HCT116 (cell line): ENCODE measurements around the gene LPAR5. TPM values are rescaled to one million over a fixed set of nuclear protein-coding genes. Genes with fewer than 3 reads are reported as not detected.

Experiments used
- ATAC-seq: fragments of 200-7000 bp; cut with Tn5 transposase; 2 replicates; pipeline ENCODE4 v1.9.1; 2020; ENCODE audit warnings: mild to moderate bottlenecking, moderate library complexity
- BruUV-seq: library from RNA; stranded (reverse); fragments of 400-500 nt; replicated peaks from 2 replicates; lab custom pipeline; 2021; lab: Mats Ljungman, UMichigan
- CTCF ChIA-PET: fragments of 300-600 bp; sonication (Branson Sonifier 250); formaldehyde crosslinking; loops from one replicate; lab custom pipeline; 2021; ENCODE audit warnings: antibody characterized with exemption; lab: Charles Lee
- POLR2A ChIA-PET: fragments of 300-600, 350-600 bp; sonication (Branson Sonifier 250); formaldehyde crosslinking; loops from one replicate; lab custom pipeline; 2021; ENCODE audit warnings: antibody characterized with exemption; lab: Charles Lee
- RAD21 ChIA-PET, 2 experiments: fragments of 300-600 bp; sonication (Branson Sonifier 250); formaldehyde crosslinking; loops; one replicate each; lab custom pipeline; 2023; ENCODE audit warnings: low total read pairs in 2 of 2; ENCODE audit not compliant: uncharacterized antibody in 2 of 2, unreplicated experiment in 2 of 2, low non-redundant PET in 1 of 2; lab: Charles Lee
- DNase-seq: peaks from one replicate; pipeline ENCODE4 v3.0.0-alpha.2; 2010; ENCODE audit warnings: low read depth, low spot score
- H2AFZ ChIP-seq: fragments of 200-600 bp; shearing (Covaris generic), sonication (generic); 2 replicates; pipeline ENCODE4 v1.6.1; 2017; ENCODE audit warnings: low read depth, mixed run types, mixed read lengths, antibody characterized with exemption, low read length; ENCODE audit not compliant: poor library complexity, severe bottlenecking
- H3K27ac ChIP-seq: 2 replicates; pipeline ENCODE4 v1.5.1; 2012; ENCODE audit warnings: low read depth, low read length
- H3K27me3 ChIP-seq: fragments of 200-600 bp; sonication (generic); 2 replicates; pipeline ENCODE4 v1.6.1; 2016; ENCODE audit warnings: mixed run types, low read length, mixed read lengths; ENCODE audit not compliant: insufficient read depth
- H3K36me3 ChIP-seq, 2 experiments: fragments of 200-500 bp in 1 of 2; fragments of 200-600 bp in 1 of 2; sonication (Bioruptor generic) in 1 of 2; sonication (generic) in 1 of 2; 2 replicates each; pipeline versions ENCODE4 v1.5.1 to v1.6.1; 2014 to 2016; ENCODE audit warnings: low read length in 2 of 2, inconsistent platforms in 1 of 2, mixed read lengths in 1 of 2, mixed run types in 1 of 2; ENCODE audit not compliant: insufficient read depth in 2 of 2, control insufficient read depth in 1 of 2
- H3K4me1 ChIP-seq, 2 experiments: fragments of 200-600 bp in 1 of 2; sonication (generic) in 1 of 2; 2 replicates each; pipeline versions ENCODE4 v1.5.1 to v1.6.1; 2012 to 2017; ENCODE audit warnings: low read length in 2 of 2, inconsistent platforms in 1 of 2, mild to moderate bottlenecking in 1 of 2, mixed read lengths in 1 of 2, mixed run types in 1 of 2, moderate library complexity in 1 of 2; ENCODE audit not compliant: insufficient read depth in 2 of 2, control insufficient read depth in 1 of 2
- H3K4me2 ChIP-seq: fragments of 200-600 bp; sonication (generic); 2 replicates; pipeline ENCODE4 v1.6.1; 2017; ENCODE audit warnings: mixed run types, low read length, mixed read lengths
- H3K4me3 ChIP-seq, 2 experiments: fragments of 200-600 bp in 1 of 2; sonication (generic) in 1 of 2; replicated peaks in 1 of 2; 2 replicates each; pipeline ENCODE4 v1.5.1; 2011 to 2016; ENCODE audit warnings: low read length in 2 of 2, control low read depth in 1 of 2, low read depth in 1 of 2, mild to moderate bottlenecking in 1 of 2, mixed read lengths in 1 of 2, mixed run types in 1 of 2
- H3K79me2 ChIP-seq: fragments of 200-600 bp; sonication (generic); 2 replicates; pipeline ENCODE4 v1.6.1; 2017; ENCODE audit warnings: mild to moderate bottlenecking, mixed run types, low read length, moderate library complexity, mixed read lengths; ENCODE audit not compliant: insufficient read depth
- H3K9ac ChIP-seq: fragments of 200-600 bp; sonication (generic); 2 replicates; pipeline ENCODE4 v1.6.1; 2016; ENCODE audit warnings: low read length, mixed read lengths
- H3K9me2 ChIP-seq: fragments of 200-600 bp; sonication (generic), shearing (Covaris generic); 2 replicates; pipeline ENCODE4 v1.6.1; 2017; ENCODE audit warnings: mixed run types, mild to moderate bottlenecking, moderate library complexity; ENCODE audit not compliant: insufficient read depth
- H3K9me3 ChIP-seq, 2 experiments: fragments of 200-500 bp in 1 of 2; fragments of 200-600 bp in 1 of 2; sonication (Bioruptor generic) in 1 of 2; sonication (generic) in 1 of 2; 2 replicates each; pipeline ENCODE4 v1.6.1; 2014 to 2017; ENCODE audit warnings: low read length in 2 of 2, mixed read lengths in 2 of 2, inconsistent platforms in 1 of 2, low read depth in 1 of 2, mild to moderate bottlenecking in 1 of 2, mixed run types in 1 of 2, moderate library complexity in 1 of 2; ENCODE audit not compliant: control insufficient read depth in 1 of 2, insufficient read depth in 1 of 2
- H4K20me1 ChIP-seq: fragments of 200-600 bp; sonication (generic), shearing (Covaris generic); 2 replicates; pipeline ENCODE4 v1.6.1; 2017; ENCODE audit warnings: mixed run types, mild to moderate bottlenecking, moderate library complexity; ENCODE audit not compliant: insufficient read depth
- ELF1 ChIP-seq: IDR thresholded peaks from 2 replicates; pipeline ENCODE4 v1.6.1; 2012; ENCODE audit warnings: low read depth, borderline replicate concordance
- POLR2AphosphoS5 ChIP-seq: IDR thresholded peaks from 2 replicates; pipeline ENCODE4 v1.6.1; 2011; ENCODE audit warnings: mild to moderate bottlenecking, low read depth, low read length, moderate library complexity
- REST ChIP-seq: IDR thresholded peaks from 2 replicates; pipeline ENCODE4 v1.6.1; 2012; ENCODE audit warnings: low read depth
- SIN3A ChIP-seq: IDR thresholded peaks from 2 replicates; pipeline ENCODE4 v1.6.1; 2012; ENCODE audit warnings: low read depth
- intact Hi-C: fragments of 100-400 bp; cut with micrococcal nuclease; formaldehyde crosslinking; loops from 2 replicates; pipeline ENCODE4 v1.10.0; 2022
- total RNA-seq: library from RNA; stranded (reverse); gene quantifications from one replicate; pipeline ENCODE4 v1.2.1, GENCODE V29; 2021; ENCODE audit not compliant: unreplicated experiment

LPAR5 gene
- total RNA-seq, 1 experiment from 2014 or later = 5.2 TPM

DNA sequence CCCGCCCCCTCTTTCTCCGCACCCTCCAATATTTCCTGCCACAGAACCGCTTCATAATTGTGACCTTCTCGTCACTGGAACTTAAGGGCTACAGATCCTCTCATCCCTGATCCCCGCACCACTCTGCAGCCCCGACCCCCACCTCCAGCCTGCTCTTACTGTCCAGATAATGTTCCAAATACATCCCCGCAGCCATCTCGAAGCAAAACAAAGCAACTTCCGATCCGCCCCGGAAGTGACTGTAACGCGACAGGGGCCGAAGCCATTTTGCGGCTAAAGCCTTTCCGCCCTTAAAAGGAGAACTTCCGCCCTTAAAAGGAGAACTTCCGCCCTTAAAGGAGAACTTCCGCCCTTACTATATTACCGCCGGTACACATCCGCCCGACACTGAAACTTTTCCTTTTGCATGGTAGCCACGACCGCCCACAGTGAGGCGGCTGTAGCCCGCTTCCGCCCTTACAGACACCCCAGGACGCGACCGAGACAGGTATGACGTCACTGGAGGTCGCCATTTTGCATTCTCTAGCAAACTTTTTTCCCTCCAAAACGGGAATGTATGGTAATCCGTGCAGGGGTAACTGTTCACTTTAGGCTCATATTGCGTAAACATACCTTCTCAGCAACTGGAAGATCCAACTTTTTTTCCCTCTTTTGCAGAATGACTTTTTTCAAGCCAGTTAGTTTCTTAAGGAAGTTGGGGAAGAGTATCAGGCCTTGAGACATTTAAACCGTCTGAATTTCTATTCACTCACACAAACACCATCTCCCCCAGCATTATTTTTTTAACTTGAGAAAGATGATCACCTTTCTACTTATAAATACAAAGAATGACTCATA, 27.4 kb upstream of the LPAR5 start, which contains the start of gene ING4 (continued):
- TF ChIP-seq REST (no peak), ELF1 (peak; percentile 100)

DNA sequence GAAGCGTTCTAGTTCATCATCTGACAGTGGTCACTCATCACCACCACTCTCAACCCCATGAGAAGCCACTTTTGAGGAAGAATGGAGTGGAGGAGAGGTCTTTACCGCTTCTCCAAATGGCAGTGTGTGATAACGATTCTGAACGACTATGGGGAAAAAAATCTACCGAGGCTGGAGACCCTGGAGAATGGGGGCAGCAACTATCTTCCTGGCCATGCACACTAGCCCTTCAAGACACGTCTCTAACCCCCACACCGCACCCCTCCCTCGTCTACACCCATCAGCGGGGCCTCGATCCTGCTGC, 26.8 kb upstream of the LPAR5 start:
- no peaks in the 10 kb centered on the region for H4K20me1 ChIP-seq
- TSS peak; percentile 79 for BruUV-seq
- no peaks in the 10 kb centered on the region for H3K9me3 ChIP-seq
- no peaks in the 10 kb centered on the region for H3K9me2 ChIP-seq
- POLR2A ChIA-PET = no interaction called here
- TF ChIP-seq POLR2AphosphoS5 (no peak), SIN3A (0 out of 2 replicates have a peak, but pooled peaks have one; percentile 18)
- TF ChIP-seq, all 23 proteins: peak for 1
- ChIA-PET RAD21 (no interaction called here), CTCF (no interaction called here)
- peaks cover 2 to 6% of the 10 kb centered on the region in 2 experiments; a peak in 2 of 4 replicates for H3K36me3 ChIP-seq
- peak overlapping the region; percentile 68 to 91 for H3K4me3 ChIP-seq
- H3K27me3 ChIP-seq = no peaks in the 10 kb centered on the region
- no peak for DNase-seq
- peak overlapping the region; percentile 68 for H3K9ac ChIP-seq
- H3K79me2 ChIP-seq = peaks cover 6% of the 10 kb centered on the region; the same call in 1 of the 2 replicates
- intact Hi-C loops = loop anchor here (2.0 kb wide), 2 partner anchors 26 to 56 kb away; partner anchors contain the start of genes CHD4 and ZNF384
- H3K4me2 ChIP-seq = peak overlapping the region; percentile 81
- peak; percentile 65 for ATAC-seq
- H2AFZ ChIP-seq = no peak overlapping the region
- peaks cover 10 to 14% of the 10 kb centered on the region in 2 experiments; a peak in 3 of 4 replicates for H3K4me1 ChIP-seq
- H3K27ac ChIP-seq = peak overlapping the region; percentile 25; the same call in 1 of the 2 replicates
